Eye (tissue), 1 donor: ENCODE results near the gene SCO2.
"Not testable (repeated sequence)": the region's sequence is repeated elsewhere in the genome, so short reads cannot be mapped to it uniquely, and the experiment has no call there.

Experiments
- DNase-seq: peaks from one replicate; pipeline ENCODE4 v3.0.0-alpha.2; 2015

Gene SCO2

DNA sequence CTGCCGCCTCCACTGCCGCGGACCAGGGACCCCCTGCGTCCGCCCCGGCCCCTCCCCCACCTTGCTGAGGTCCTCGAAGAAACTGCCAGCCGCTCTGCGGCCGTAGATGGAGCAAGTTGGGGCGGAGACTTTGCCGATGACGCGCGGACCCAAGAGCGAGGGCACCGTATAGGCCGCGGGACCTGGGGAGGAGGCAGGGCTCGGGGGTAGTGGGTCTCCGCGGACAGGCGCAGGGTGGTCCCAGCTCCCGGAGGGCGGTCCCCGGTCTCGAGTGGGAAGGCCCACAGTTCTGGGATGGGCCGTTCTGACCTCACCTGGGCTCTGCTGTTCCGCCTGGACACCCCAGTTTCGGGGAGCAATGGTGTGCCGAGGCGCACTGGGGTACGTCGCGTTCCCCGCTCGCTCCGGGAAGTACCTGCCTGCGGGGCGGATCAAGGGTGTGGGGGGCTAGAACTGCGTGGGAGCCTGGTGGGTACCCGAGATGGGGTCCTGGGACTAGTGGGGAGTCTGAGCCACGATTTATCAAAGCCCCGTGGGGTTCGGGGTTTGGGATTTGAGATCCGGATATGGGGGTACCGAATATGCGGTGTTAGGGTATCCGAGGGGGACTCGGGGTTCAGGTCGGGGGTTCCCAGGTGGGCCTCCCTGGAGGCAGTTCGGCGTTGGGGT is 5.6 kb upstream of the SCO2 start:
- peak; percentile 84 for DNase-seq

DNA sequence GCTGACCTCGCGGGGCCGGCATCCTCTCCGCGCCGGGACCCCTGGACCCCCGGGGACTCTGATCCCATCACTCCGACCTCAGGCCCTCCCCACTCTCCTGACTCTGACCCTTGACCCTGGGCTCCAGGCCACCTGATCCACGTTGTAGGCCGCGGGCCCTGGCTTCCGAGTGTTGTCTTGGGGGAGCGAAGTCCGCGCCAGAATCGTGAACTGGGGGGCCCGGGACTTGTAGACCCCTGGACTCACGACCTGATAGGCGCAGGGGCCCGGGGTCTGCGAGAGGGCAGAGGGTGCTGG is 5.1 kb upstream of the SCO2 start:
- DNase-seq = no peak

DNA sequence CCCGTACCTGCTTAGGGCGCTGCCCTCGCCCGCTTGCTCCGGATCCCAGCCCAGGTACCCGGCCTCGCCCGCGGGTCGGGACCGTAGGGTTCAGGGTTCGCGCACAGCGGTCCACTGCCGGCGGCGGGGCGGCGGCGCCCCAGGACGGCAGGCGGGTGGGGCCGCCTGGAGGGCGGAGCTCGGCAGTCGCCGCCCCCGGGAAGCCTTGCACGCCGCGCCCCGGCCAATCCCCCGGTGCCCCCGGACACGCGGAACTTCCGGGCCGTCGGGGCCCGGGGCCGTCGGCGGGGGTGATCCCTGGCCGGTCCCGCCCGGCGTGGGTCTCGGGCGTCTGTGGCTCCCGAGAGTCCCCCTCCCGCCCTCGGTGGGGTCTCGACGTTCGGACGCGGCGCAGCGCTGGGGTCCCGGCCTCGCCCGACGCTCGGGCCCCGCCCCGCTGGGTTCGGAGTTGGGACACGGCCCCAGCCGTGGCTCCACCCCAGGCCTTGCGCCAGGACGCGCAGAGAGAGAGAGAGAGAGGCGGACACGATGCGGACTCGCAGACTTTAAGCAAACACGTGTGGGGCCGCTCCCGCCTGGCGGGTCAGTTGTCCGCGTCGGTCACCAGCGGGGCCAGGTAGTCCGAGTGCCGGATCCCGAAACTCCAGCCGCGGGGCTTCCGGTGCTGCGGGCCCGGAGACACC is 4.6 kb upstream of the SCO2 start, which contains the start of gene TYMP:
TYMP (minus strand) TSS at position 116 of the 683 bp plus-strand sequence. CDS start 303 bp downstream, outside the sequence.
- peak; percentile 62 for DNase-seq

DNA sequence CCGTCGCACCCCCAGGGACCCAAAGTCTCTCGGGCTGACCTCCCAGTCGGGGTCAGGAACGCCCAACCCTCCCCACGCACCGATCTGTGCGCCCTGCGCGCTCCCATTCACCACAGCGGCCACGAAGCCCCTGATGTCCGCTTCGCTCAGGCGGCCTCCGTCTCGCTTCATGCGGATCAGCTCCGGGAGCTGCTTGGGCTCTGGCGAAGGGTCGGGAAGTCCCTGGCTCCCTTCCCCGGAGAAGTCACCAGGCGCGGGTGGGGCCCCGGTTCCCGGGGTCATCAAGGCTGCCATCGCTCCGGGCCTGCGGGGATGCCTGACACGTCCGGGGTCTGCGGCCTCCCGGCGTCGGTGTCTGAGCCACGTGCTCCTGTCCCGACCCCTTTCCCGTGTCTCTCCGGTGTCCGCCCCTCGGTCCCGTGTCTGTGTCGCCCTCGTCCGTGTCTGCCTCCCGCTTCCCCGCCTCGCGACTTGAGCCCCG is 4.1 kb upstream of the SCO2 start:
- peak; percentile 42 for DNase-seq

GRCh38 chr22:50528682-50529415 is 3.5 kb upstream of the SCO2 start:
- DNase-seq = no peak

DNA sequence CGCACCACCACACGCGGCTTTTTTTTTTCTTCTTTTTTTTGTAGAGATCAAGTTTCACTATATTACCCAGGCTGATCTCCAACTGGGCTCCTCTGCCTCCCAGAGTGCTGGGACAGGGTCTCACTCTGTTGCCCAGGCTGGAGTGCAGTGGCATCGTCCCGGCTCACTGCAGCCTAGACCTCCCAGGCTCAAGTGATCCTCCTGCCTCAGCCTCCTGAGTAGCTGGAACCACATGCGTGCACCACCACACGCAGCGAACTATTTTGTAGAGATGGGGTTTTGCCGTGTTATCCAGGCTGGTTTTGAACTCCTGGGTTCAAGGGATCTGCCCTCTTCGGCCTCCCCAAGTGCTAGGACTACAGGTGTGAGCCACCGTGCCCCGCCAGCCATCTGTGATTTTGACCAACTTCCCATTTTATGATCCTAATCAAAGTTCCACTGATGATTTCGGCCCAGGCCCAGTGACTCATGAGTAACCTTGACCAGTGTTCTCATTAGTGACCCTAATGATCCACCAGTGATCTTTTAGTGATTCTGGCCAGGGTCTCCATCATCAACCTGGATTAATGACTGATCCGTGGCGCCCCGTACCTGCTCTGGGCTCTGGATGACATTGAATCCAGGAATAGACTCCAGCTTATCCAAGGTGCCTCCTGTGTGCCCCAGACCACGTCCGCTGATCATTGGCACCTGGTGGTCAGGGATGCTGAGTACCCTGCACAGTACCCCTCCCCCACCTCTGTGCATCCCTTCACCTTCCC is 2.7 kb upstream of the SCO2 start:
- DNase-seq = no peak

GRCh38 chr22:50526834-50527801 is 1.7 kb upstream of the SCO2 start:
- DNase-seq = no peak

GRCh38 chr22:50526108-50526833 is 873 bp upstream of the SCO2 start:
- DNase-seq = peak; percentile 93

- no peak for DNase-seq
Measured at GRCh38 chr22:50525858-50526107, 385 bp upstream of the SCO2 start.

- no peak for DNase-seq
Measured at GRCh38 chr22:50524676-50525103, 708 bp downstream of the SCO2 start.

- DNase-seq = no peak
Measured at GRCh38 chr22:50523806-50524675, 1.4 kb downstream of the SCO2 start.

GRCh38 chr22:50523458-50523805 is 2.0 kb downstream of the SCO2 start:
- no peak for DNase-seq

- DNase-seq = no peak
Measured at GRCh38 chr22:50522806-50523438, 2.5 kb downstream of the SCO2 start.

GRCh38 chr22:50522208-50522805 is 3.1 kb downstream of the SCO2 start:
- no peak for DNase-seq

GRCh38 chr22:50521710-50522109 is 3.7 kb downstream of the SCO2 start:
- DNase-seq = no peak

- DNase-seq = no peak
Measured at GRCh38 chr22:50520826-50521453, 4.5 kb downstream of the SCO2 start.

- DNase-seq = not testable (repeated sequence)
Measured at GRCh38 chr22:50520184-50520583, 5.2 kb downstream of the SCO2 start.

- no peak for DNase-seq
Measured at GRCh38 chr22:50519151-50519550, 6.2 kb downstream of the SCO2 start.

DNA sequence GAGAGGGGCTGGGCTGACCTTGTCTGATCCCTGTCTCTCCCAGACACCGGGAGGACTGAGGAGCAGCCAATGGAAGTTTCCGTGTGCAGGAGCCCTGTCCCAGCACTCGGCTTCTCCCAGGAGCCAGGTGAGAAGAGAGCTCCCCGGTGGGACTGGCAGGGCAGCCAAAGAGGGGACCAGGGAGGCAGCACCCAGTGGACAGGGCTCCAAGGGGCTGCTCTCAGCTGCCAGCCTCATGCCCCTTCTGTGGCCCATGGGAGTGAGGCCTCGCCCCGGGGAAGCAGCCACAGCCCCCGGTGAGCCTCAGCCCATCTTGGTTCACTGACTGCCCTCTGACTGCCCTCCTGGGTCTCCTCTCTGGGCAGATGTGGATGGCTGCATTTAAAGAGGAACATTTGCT is 6.8 kb downstream of the SCO2 start:
- no peak for DNase-seq
